ENCODE data around the gene ADAMTS19.
A peak's percentile ranks its signal among the peaks of the same experiment; 100 is the strongest.

ADAMTS19 gene

GRCh38 chr5:129691220-129691619, 231.1 kb downstream of the ADAMTS19 start:
- DNase-seq = no peak

GRCh38 chr5:129696636-129697035, 236.5 kb downstream of the ADAMTS19 start:
- no peak for DNase-seq

DNA sequence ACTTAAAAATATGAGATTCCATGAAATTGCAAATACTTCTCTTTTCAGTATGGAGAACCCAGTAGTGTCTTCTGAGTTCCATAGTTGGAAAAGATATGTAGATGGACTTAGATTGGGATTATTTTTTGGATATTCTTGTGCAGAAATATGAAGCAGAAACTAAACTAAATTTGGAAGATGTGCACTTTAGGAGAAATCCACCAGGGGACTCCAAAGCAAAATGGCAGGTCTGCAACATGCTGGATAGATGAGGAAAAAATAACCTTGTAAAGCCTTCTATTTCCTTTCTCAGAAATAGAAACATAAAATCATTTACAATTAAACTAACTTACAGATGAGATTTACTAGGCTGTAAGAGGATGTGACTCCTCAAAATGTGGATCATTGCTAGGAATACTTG, 238.6 kb downstream of the ADAMTS19 start:
- no peak for DNase-seq

DNA sequence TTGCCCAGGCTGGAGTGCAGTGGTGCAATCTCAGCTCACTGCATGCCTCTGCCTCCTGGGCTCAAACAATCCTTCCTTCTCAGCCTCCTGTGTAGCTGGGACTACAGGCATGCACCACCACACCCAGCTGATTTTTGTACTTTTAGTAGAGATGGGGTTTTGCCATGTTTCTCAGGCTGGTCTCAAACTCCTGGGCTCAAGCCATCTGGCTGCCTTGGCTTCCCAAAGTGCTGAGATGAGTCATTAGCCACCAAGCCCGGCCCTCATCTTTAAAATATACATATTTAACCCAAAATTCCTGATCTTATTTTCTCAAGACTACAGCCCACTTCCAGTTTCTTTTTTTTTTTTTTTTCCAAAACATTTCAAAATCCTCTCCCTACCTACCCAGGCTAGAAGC, 256.1 kb downstream of the ADAMTS19 start:
- no peak for DNase-seq

DNA sequence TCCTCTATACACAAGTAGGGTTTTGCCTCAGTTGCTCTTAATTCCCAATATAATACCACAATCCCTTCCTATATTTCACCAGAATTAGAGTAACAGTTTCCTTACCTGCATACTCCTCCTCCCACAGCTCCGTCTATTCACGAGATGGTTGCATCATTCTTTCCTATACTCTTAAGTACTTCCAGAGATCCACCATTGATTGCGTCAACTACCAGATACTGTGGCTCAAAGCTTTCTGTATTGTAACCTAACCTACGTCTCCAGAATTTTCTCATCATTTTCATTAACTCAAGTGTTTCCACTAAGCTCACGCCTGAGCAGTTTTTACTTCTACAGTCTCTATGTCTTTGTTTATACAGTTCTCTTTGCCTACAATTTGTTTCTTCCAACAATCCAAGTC, 256.6 kb downstream of the ADAMTS19 start:
- DNase-seq = no peak

DNA sequence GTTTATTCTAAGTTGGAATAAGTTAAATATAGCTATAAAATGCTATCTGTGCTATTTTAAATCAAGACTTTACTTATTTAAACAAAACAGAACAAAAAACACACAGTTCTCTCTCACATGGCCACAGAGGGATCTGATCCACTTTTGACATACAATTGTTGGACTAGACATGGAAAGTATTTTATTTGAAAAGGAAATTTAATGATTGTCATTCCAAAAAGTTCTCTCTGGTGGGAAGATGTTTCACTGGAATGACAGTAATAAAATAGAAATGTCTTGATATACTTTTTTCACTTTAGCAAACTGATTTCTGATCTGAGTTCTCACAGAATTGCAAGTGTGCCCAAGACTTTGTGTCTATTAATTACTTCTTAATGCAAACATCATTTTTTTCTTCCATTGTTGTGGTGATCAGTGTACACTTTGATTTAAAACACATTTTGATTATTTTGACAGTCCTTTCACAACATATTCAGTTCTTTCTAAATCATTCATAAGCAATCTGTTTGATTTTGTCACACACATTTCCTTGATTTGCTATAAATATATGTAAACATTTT, 257.7 kb downstream of the ADAMTS19 start:
- no peak for DNase-seq

GRCh38 chr5:129718471-129719090, 258.5 kb downstream of the ADAMTS19 start:
- DNase-seq = no peak

GRCh38 chr5:129724222-129724621, 264.1 kb downstream of the ADAMTS19 start:
- no peak for DNase-seq

DNA sequence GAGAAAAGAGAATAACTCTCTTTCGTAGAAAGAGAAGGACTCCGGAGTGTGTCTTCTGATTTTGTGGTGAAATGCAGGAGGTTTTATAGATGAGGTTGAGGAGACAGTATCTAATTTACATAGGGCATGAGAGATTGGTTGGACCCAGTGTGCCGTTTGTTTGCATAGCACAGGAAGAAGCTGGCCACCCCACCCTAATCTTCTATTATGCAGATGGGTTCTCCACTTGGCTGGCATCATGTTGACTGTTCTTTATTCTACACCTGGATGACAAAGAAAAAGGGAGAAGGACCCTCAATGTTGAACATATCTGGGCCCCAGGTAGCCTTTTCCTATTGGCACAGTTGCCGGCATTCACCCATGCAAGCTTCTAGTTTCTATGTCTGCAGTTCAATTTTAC, 264.5 kb downstream of the ADAMTS19 start:
- DNase-seq = no peak

- no peak for DNase-seq
Measured at GRCh38 chr5:129739773-129740172, 279.7 kb downstream of the ADAMTS19 start.

- no peak for DNase-seq
Measured at GRCh38 chr5:129743541-129744187, 283.6 kb downstream of the ADAMTS19 start.

GRCh38 chr5:129745997-129746396, 285.9 kb downstream of the ADAMTS19 start:
- no peak for DNase-seq

DNA sequence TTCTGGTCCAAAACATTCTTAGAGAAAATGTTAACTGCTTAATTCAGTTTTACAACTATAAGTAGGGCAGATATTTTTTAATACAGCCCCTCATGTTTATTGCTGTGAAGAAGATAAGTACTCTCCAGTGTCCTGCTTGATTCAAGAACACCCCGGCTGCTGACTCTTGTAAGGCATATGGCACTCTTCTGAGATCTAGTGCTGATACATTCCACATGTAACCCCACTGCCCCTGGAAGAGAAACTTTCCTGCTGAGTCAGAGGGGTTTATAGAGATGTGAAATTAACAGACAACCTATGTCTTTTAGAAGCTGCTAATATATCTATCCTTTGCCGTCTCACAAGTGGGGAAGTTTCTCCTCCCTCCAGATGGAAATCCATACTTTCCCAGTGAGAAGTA, 286.8 kb downstream of the ADAMTS19 start:
- no peak for DNase-seq

DNA sequence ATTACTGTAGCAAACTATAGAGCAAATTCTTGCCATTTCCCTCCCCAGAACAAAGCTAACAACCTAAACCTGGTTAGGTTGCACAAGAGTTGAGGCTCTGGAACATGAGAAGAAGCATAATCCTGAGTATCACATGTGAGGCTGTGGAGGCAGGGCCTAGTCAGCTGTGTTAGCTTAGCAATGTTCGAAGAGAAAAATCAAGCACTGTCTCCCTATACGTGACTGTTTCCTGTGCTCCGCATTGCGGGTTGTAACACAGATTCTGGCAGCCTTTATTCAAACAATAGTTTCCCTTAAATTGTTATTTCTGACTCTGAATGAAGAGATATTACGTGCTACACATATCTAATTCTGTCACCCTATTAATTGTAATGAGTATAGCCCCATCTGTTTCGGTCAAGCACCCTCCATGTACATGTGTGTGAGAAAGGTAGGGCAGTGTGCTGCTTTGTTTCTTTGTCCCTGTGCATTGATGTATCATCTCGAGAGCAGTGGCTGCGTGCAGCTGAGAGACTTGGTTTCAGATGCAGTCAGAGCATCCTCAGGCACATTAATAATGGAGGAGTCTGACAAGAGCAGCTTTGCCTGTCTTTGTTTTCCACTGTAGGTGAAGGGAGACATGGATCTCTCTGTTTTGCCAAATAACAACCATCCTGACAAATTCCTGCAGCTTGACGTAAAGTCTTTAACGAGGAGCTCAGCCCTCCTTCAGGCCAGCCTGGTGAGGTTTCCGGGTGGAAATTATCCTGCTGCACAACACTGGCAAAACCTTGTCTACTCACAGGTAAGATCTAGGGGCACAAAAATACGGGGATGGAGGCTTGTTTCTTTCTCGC, 287.7 kb downstream of the ADAMTS19 start, which contains the start of gene MINAR2:
MINAR2 (plus strand) TSS at position 523 of the 836 bp plus-strand sequence; CDS start at position 620, 97 bp downstream.
- no peak for DNase-seq

DNA sequence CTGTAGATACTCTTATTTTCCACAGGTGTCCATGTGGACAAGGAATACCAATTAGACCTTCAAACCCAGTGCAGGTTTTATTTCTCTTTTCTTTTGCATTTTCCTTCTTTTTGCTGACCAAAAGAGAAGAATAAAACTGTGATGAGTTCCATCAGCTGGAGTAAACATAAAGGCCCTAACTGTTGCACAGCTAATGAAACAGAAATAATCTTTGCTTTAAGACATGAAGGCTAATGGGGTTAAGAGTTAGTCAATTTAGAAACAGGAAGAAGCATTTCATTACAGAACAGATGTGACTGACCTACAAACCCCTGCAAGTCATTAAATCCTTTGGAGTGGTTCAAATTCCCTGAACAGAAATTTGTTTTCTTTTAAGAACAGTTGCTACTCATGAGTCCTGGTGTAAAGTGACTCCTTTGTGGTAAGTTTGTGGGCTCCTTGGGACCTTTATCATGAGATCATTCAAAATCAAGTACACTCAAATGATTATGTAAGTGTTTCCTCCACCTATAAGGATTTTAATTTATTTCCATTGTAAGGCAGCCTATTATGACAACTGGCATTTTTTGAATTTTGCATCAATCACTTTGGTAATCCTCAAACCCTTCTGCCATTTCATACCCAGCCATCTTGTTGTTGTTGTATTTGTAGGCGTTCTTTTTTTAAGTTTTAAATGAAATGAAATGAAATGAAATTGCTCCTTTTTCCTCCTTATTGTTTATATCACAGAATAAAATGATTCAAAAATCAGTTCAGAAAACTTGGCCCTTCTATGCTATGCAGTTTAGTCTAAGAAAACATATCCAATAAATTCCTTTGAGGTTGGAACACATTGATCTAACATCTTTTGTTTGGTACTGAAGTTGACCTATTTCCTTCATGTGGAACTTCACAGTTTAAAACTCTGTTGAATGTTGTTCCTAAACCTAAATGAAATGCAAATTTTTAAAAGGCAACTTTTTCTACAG, 289.1 kb downstream of the ADAMTS19 start:
- no peak for DNase-seq

DNA sequence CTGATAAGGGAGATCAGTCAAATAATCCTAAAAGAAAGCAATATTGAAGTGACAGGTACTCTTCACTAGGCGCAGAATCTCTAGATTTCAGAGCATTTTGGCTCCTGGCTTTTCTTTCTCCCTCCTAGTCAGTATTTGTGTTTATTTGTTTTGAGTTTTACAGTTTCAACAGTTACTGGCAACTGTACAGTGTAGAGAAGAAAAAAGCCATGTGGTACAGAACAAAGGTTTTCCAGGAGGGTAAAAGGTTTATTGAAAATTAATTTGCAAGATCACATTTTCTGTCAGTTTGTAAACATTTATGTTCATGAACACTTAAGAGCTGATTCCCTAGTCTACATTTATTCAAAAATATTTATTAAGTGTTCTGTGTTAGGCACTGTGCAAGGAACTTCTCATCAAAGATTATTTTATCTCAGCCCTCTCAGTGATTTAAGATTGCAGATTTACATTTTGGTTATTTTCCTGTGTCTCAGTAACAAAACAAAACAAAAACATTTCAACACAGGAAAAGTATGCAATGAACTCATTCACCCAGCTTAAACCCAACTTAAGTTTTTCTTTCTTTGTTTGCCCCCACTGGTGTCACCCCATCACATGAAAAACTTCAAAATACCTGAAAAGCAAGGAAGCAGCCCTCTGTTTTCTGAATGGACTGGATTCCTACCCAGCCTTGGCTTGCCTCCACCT, 300.7 kb downstream of the ADAMTS19 start:
- no peak for DNase-seq

DNA sequence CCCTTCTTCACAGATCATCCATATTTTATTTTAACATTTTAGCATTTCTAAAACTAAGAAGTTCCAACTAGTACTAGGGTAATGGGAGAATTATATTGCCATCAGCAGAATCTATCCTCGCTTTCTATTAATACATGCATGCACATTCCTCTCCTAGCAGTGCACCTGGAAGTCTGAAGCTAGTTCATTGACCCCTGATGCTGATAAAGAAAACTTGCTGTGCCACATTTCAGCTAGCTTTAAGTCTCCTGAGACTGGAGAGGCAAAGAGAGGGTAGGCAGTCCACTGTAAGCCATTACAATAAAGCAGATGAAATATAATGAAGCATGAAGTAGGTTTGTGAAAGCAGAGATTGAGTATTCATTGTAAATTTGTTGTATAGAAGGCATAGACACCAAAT, 303.6 kb downstream of the ADAMTS19 start:
- no peak for DNase-seq

DNA sequence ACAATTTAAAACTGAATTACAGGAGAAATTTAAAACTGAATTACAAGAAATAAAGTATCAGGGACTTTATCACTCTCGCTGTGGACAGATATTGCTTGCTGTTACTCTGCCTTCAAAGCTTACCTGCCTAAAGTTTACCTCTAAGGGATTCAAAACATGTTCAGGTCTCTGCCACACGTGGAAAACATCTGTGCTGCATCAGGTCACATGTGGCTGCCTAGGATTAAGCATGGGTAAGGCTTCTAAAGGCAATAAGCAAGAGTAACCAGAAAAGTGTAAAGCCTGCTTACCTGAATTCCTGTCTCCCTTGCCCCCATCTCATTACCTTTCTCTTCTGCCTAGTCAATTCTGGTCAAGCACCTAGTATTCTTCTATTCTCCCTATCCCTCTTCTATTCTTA, 306.7 kb downstream of the ADAMTS19 start:
- DNase-seq = no peak

GRCh38 chr5:129767927-129768380, 307.9 kb downstream of the ADAMTS19 start:
- peak in 4 of 5 donors; percentile 21 to 69 (median 35) for DNase-seq

GRCh38 chr5:129768735-129769134, 308.6 kb downstream of the ADAMTS19 start:
- DNase-seq = no peak

Data from T-helper 1 cell (primary cell).